Ishikawa (cell line): ENCODE results near the gene NNAT.

Experiments used
- CEBPB ChIP-seq: IDR thresholded peaks from 2 replicates; pipeline ENCODE4 v1.6.1; 2012
- CREB1 ChIP-seq: IDR thresholded peaks from 2 replicates; pipeline ENCODE4 v1.6.1; 2012; ENCODE audit warnings: low read depth
- EGR1 ChIP-seq: IDR thresholded peaks from 2 replicates; pipeline ENCODE4 v1.6.1; 2012
- EP300 ChIP-seq: IDR thresholded peaks from 2 replicates; pipeline ENCODE4 v1.6.1; 2012; ENCODE audit warnings: borderline replicate concordance
- FOXM1 ChIP-seq: IDR thresholded peaks from 2 replicates; pipeline ENCODE4 v1.6.1; 2012; ENCODE audit warnings: low read depth, borderline replicate concordance
- MAX ChIP-seq: IDR thresholded peaks from 2 replicates; pipeline ENCODE4 v1.6.1; 2012
- NFIC ChIP-seq: IDR thresholded peaks from 2 replicates; pipeline ENCODE4 v1.6.1; 2012
- RAD21 ChIP-seq: IDR thresholded peaks from 2 replicates; pipeline ENCODE4 v1.6.1; 2012; ENCODE audit warnings: low read depth
- TAF1 ChIP-seq: IDR thresholded peaks from 2 replicates; pipeline ENCODE4 v1.6.1; 2012; ENCODE audit warnings: low read depth, mild to moderate bottlenecking
- TCF12 ChIP-seq: IDR thresholded peaks from 2 replicates; pipeline ENCODE4 v1.6.1; 2012; ENCODE audit warnings: low read depth
- TEAD4 ChIP-seq: IDR thresholded peaks from 2 replicates; pipeline ENCODE4 v1.6.1; 2012
- USF1 ChIP-seq: IDR thresholded peaks from 2 replicates; pipeline ENCODE4 v1.6.1; 2012
- YY1 ChIP-seq: IDR thresholded peaks from 2 replicates; pipeline ENCODE4 v1.6.1; 2012; ENCODE audit warnings: low read depth
- ZBTB7A ChIP-seq: IDR thresholded peaks from 2 replicates; pipeline ENCODE4 v1.6.1; 2012; ENCODE audit warnings: low read depth
- TF ChIP-seq, protein P1 (sequence below): IDR thresholded peaks from 2 replicates; pipeline ENCODE4 v1.6.1; 2012; ENCODE audit warnings: low read depth, mild to moderate bottlenecking

Gene NNAT

DNA sequence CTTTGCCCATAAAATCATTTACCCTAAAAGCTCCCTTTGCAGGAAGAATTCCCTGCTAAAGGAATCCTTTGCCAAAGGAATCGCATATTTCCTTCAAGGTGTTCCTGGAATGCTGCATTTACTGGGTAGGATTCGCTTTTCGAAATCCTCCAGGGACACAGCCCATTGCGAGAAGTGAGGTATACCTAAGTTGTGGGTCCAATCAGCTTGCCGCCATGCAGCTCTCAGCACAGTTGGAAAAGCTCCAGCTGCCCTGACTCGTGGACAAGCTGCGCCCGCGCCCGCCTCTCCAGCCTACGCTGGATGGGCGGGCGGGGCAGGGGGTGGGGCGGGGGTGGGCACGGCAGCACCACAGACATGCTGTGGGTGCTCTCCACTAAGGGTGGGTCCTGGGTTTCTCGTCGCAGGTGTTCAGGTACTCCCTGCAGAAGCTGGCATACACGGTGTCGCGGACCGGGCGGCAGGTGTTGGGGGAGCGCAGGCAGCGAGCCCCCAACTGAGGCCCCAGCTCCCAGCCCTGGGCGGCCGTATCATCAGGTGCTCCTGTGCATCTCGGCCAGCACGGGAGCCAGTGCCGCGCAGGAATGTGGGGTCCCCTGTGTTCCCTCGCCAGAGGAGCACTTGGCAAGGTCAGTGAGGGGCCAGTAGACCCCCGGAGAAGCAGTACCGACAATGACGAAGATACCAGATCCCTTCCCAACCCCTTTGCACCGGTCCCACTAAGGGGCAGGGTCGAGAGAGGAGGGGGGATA lies 1.4 kb downstream of the NNAT start:
- TF ChIP-seq MAX: no peak
- TF ChIP-seq ZBTB7A: no peak
- no peak for TF ChIP-seq TCF12
- TF ChIP-seq NFIC: no peak
- TF ChIP-seq EP300: no peak
- TF ChIP-seq, protein P1, sequence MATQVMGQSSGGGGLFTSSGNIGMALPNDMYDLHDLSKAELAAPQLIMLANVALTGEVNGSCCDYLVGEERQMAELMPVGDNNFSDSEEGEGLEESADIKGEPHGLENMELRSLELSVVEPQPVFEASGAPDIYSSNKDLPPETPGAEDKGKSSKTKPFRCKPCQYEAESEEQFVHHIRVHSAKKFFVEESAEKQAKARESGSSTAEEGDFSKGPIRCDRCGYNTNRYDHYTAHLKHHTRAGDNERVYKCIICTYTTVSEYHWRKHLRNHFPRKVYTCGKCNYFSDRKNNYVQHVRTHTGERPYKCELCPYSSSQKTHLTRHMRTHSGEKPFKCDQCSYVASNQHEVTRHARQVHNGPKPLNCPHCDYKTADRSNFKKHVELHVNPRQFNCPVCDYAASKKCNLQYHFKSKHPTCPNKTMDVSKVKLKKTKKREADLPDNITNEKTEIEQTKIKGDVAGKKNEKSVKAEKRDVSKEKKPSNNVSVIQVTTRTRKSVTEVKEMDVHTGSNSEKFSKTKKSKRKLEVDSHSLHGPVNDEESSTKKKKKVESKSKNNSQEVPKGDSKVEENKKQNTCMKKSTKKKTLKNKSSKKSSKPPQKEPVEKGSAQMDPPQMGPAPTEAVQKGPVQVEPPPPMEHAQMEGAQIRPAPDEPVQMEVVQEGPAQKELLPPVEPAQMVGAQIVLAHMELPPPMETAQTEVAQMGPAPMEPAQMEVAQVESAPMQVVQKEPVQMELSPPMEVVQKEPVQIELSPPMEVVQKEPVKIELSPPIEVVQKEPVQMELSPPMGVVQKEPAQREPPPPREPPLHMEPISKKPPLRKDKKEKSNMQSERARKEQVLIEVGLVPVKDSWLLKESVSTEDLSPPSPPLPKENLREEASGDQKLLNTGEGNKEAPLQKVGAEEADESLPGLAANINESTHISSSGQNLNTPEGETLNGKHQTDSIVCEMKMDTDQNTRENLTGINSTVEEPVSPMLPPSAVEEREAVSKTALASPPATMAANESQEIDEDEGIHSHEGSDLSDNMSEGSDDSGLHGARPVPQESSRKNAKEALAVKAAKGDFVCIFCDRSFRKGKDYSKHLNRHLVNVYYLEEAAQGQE: no peak

DNA sequence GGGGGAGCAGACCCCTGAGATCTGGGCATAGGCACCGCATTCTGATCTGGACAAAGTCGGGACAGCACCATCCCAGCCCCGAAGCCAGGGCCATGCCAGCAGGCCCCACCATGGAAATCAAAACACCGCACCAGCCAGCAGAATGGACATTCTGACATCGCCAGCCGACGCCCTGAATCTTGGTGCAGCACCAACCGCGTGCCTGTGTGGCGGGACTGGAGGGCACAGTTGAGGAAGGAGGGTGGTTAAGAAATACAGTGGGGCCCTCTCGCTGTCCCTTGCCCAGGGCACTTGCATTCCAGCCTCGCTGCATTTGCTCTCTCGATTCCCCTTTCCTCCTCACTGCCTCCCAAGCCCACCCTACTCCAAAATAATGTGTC lies 2.0 kb downstream of the NNAT start:
- no peak for TF ChIP-seq USF1
- no peak for TF ChIP-seq RAD21
- no peak for TF ChIP-seq TEAD4
- TF ChIP-seq, protein P1: no peak
- no peak for TF ChIP-seq EGR1
- no peak for TF ChIP-seq FOXM1
- no peak for TF ChIP-seq MAX
- TF ChIP-seq TAF1: no peak
- TF ChIP-seq TCF12: no peak
- no peak for TF ChIP-seq CEBPB
- TF ChIP-seq YY1: no peak

GRCh38 chr20:37523911-37524700 lies 3.1 kb downstream of the NNAT start:
- TF ChIP-seq USF1: no peak
- no peak for TF ChIP-seq ZBTB7A
- TF ChIP-seq, protein P1: no peak
- TF ChIP-seq NFIC: no peak
- no peak for TF ChIP-seq EGR1
- TF ChIP-seq TAF1: no peak
- TF ChIP-seq EP300: no peak
- TF ChIP-seq MAX: no peak
- TF ChIP-seq CREB1: no peak
- TF ChIP-seq CEBPB: no peak
- no peak for TF ChIP-seq TCF12
- TF ChIP-seq YY1: no peak
- TF ChIP-seq RAD21: no peak
- no peak for TF ChIP-seq TEAD4
- no peak for TF ChIP-seq FOXM1
